Inflammatory macrophage treated with lipopolysaccharide for 4 hours (primary cell): ENCODE measurements around the gene NMBR.
"Not testable (repeated sequence)": the region's sequence is repeated elsewhere in the genome, so short reads cannot be mapped to it uniquely, and the experiment has no call there.

ENCODE experiments used
- DNase-seq: peaks from one replicate; pipeline ENCODE4 v3.0.0-alpha.2; 2020

The NMBR gene

DNA sequence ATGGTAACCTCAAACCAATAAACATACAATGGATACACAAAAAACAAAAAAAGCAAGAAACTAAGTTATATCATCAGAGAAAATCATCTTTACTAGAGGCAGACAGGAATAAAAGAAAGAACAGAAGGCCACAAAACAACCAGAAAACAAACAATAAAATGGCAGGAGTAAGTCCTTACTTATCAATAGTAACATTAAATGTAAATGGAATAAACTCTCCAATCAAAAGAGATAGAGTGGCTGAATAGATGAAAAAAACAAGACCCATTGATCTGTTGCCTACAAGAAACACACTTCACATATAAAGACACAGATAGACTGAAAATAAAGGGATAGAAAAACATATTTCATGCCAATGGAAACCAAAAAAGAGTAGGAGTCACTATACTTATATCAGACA lies 95.5 kb downstream of the NMBR start:
- no peak for DNase-seq

DNA sequence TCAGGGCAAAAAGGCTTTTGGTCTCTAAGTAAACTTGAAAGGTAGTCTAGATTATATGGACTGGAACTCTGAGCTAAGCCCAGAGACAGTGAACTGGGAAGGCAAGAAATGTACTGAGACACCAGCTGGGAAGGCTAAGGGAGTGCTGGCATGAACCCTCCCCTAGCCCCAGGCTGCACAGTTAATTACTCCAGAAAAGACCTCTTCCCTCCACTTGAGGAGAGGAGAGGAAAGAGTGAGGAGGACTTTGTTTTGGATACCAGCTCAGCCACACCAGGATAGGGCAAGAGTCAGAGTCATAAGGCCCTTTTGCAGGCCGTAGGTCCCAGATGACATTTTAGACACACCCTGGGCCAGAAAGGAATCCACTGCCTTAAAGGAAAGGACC lies 98.3 kb downstream of the NMBR start:
- no peak for DNase-seq

DNA sequence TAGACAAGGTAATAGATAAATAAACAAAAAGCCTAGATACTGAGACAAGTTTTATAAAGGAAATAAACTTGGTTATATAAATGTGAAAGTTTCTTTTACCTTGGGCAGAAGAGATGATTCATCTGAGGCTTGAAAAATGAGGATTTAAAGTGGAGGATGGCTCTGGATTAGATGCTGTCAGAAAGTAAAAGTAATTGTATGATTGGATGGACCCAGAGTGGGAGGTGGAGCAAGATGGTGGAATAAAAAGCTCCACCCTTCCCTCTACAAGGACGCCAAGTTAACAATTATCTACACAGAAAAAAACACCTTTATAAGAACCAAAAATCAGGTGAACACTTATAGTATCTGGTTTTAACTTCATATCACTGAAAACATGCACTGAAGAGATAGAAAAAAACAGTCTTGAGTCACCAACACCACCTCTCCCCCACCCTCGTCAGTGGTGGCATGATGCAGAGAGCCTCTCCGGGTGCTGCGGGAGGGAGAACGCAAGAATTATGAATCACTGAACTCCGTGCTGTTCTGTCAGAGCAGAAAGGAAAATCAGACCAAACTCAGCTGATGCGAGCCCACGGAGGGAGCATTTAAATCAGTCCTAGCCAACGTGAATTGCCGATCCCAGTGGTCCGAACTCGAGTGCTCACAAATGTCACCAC lies 98.9 kb downstream of the NMBR start:
- DNase-seq: no peak

DNA sequence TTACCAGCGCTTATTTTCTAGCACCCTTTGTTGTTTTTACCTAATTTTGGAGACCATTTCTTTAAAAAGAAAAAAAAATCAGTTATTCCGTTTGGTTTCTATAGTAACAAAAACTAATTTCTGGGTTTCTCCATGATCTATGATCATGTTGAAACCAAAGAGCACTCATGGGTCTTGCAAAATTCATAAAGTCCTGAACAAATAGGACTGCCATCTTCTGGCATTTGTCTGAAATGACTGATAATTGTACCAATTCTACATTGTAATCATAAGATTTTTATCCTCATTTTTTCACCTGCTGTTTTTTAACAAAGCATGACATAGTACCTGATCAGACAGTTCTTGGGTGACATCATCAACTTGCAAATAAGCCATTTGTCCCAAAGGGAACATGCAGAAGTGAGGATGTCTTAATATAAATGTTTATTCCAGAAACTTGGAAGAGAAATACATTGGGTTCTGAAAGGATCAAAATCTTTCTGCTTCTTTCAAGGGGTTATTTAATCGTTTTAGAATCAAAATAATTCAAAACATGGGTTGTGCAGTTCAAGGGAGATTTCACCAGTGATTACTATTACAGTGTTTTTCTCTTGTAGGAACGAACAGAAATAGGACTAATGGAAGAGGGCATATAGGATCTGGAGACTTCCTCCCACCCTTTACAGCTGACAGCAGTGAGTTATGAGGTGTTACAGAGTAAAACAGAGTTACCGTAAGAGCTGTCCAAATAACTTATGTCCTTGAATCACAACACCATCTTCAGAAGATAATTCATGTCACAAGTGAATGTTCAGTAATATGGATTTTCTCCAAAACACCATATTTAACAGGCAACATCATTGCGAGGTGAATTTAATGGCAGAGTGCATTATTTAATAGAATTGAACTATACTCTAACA lies 101.3 kb downstream of the NMBR start:
- no peak for DNase-seq

DNA sequence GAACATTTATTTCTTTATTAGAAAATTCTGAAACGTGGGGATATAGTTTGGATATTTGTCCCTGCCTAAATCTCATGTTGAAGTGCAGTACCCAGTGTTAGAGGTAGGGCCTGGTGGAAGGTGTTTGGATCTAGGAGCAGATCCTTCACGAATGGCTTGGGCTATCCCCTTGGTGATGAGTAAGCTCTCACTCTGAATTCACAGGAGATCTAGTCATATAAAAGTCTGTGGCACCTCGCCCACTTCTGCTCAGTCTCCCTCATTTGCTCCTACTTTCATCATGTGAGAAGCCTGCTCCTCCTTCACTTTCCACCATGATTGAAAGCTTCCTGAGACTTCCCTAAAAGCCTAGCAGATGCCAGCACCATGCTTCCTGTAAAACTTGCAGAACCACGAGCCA lies 111.0 kb downstream of the NMBR start:
- DNase-seq: no peak

DNA sequence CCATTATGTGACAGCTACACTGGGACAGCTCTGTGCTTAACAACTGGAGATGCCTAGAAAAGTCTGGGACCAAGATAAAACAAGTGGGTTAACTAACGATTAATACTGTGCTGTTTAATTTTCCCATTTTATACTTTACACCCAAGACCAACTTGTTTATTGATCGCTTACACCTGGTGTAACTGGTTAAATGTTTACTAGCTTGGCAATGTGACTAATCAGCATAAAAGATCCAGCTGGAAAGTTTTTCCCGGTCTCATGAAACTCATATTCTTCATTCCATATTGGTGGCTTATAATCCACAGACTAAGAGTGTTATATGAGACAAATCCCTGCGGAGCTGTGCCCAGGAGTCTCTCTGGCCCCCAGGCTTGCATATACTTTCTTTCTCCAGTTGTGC lies 115.9 kb downstream of the NMBR start:
- DNase-seq: no peak

DNA sequence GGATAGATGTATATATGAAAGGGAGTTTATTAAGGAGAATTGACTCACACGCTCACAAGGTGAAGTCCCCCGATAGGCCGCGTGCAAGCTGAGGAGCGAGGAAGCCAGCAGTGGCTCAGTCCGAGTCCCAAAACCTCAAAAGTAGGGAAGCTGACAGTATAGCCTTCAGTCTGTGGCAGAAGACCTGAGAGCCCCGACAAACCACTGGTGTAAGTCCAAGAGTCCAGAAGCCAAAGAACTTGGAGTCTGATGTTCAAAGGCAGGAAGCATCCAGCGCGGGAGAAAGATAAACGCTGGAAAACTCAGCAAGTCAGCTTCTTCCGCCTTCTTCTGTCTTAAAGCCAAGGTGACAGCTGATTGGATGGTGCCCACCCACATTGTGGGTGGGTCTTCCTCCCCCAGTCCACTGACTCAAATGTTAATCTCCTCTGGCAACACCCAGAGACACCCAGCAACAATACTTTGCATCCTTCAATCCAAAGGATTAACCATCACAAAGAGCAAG lies 116.8 kb downstream of the NMBR start:
- DNase-seq: no peak

DNA sequence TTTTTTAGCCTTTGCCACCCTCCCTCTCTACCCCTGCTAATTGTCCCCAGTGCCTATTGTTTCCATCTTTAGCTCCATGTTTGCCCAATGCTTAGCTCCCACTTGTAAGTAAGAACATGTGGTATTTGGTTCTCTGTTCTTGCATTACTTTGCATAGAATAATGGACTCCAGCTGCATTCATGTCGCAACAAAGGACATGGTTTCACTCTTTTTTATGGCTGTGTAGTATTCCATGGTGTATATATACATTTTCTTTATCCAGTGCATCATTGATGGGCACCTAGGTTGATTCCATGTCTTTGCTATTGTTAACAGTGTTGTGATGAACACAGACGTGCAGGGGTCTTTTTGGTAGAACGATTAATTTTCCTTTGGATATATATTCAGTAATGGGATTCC lies 118.4 kb downstream of the NMBR start:
- no peak for DNase-seq

DNA sequence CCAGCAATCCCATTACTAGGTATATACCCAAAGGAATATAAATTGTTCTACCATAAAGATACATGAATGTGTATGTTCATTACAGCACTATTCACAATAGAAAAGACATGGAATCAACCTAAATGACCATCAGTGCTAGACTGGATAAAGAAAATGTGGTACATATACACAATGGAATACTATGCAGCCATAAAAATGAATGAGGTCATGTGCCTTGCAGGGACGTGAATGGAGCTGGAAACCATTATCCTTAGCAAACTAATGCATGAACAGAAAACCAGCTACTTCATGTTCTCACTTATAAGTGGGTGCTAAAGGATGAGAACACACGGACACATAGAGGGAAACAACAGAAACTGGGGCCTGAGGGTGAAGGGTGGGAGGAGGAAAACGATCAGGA lies 119.1 kb downstream of the NMBR start:
- DNase-seq: not testable (repeated sequence)

DNA sequence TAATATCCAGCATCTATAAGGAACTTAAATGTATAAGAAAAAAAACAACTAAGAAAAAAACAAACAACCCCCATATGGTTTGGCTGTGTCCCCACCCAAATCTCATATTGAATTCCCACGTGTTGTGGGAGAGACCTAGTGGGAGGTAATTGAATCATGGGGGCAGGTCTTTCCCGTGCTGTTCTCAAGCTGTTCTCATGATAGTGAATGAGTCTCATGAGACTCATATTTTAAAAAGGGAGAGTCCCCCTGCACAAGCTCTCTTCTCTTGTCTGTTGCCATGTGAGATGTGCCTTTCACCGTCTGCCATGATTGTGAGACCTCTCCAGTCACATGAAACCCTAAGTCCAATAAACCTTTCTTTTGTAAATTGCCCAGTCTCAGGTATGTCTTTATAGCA lies 119.8 kb downstream of the NMBR start:
- no peak for DNase-seq

DNA sequence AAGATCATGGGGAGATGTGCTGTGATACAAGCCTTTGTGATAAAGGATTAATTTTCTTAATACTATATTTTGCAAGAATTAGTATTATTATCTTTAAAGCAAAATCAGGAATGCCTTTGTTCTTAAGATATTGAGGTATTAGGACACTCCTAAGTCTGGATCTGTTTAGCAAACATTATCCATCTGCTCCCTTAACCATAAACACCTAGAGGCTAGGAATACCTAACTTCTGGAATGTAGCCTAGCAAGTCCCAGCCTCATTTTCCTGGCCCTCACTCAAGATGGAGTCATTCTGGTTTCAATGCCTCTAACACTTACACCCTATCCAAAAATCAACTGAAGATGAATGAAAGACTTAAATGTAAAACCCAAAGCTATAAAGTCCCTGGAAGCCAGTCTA lies 120.5 kb downstream of the NMBR start:
- no peak for DNase-seq
